HG03103 (cell line): ENCODE results near the gene SZRD1.

Experiments
- ATAC-seq: cut with Tn5 transposase; IDR thresholded peaks from one replicate; pipeline ENCODE4 v1.9.1; 2021; ENCODE audit warnings: low read depth; ENCODE audit not compliant: unreplicated experiment

SZRD1 gene

DNA sequence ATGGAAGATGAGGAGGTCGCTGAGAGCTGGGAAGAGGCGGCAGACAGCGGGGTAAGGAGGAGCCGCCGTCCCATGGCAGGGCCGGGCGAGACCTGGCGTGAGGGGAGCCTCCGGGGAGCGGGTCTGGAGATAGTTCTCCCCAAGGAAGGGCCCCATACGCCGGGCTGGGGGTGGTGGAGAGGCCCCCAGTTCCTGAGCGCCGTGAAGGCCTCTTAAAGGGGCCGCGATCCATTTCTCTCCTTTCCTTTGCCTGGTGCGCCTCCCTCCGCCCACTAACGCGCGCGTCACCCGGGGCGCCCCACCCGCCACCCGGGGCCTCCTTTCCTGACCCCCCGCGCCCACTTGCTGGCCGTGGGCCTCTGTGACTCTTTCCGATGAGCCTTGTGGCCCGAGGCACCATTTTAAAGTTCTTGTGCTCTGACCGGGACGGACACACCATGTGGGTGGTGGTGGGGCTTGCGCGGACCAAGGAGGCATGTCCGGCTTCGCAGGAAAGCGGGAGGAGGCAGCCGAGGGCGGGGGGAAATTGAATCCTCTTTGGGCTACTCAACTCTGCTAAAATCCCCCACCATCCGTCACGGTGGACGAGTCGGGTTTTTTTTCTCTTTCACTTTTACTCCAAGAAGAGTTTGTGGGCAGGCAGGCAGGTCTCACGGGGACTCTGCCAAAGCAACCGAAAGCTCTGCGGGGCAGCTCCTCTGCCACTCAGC is 371 bp downstream of the SZRD1 start:
- peak; percentile 39 for ATAC-seq

DNA sequence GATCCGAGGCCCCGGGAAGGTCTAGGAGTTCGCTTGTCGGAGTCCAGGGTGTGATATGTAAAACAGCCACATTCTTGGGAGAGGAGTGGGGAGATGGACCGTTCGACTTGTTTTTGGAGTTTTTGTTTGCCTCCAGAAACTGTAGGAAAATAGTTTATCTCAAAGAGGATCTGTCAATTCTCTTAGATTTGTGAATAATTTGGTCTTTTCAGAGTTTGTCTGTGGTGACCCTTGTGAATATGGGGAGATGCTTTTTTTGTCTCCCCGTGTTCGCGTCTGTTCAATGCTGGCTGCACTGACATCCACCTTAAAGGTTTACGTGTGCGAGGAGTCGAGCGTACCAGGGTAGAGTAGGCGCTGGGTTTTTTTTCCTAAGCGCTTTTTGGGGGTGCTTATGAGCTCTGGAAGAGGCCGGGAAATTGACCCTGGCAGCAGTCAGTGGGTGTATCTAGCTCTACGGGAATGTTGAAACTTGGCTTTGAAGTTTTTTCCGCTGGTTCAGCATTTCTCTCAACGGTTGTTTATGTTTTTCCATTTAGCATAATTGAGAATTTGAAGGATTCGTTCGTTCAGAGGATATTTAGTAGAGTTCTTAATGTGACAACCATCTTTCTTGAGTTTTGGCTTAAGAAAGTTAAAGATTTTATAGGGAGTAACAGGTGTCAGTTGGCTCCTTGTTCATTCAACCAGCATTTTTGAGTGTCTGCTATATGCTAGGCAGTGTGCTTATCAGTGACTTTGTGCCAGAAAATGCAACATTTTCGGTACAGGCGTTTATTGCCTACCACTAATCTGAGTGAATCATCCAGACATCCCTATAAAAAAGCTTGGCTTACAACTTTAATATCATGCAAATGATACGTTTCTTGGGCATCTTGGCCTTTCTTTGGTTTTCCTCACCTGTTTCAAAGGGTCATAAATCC is 1.2 kb downstream of the SZRD1 start:
- no peak for ATAC-seq

DNA sequence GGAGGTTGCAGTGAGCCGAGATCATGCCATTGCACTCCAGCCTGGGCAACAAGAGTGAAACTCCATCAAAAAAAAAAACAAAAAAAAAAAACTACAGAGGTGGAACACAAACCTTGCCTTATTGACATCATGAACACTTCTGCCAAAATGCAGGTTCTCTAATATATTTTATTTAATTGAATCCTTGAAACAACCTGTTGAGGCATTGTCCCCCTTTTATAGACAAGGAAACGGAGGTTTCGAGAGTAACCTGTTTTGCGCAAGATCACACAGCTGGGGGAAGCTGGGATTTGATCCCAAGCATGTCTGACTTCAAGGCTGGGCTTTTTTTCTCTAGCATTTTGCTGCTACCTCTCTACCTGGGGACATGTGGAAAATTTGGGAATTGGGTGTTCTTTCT is 2.8 kb downstream of the SZRD1 start:
- no peak for ATAC-seq

DNA sequence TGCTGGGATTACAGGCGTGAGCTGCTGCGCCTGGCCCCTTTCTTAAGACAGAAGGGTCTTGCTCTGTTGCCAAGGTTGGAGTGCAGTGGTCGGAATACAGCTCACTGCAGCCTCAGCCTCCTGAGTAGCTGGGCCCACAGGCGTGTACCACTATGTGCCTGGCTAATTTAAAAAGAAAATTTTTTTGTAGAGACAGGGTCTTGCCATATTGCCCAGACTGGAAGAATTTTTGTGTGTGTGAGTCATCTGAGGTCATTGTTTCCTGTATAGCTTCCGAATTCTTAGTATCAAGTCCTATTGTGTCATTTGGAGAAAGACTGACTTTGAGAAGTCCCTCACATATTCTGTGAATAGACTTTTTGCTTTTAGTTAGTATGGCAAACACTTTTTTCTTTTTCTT is 4.7 kb downstream of the SZRD1 start:
- no peak for ATAC-seq

DNA sequence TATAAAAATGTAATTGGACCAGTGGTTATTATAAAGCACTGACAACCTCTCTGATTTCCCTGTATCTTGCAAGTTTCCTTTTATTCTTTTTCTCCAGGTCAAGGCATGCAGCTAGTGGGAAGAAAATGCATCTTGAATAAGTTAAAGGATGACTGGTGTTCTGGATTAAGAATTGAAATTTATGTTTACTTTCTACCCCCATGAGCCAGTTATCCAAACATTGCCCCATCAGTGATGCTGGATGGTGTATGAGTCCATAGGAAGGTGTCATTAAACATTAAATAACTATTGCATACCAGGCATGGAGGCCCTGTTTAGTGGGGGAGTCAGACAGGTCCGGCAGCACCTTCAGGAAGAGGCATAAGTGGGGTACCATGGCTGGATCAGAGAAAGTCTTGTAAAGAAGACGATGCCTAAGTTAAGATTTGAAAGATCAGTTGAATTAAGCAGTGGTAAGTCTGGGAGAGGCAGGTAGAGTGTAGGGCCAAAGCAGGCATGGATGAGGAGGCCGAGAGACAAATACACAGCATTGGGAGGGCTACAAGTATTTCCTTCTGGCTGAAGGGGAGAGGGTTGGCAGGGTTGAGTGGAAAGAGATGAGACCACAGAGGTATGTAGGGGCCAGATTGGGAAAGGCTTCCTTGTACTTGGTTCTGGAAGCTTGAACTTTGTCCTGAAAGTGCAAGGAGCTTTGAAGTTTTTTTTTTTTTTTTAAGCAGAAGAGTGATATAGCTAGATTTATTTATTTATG is 5.7 kb downstream of the SZRD1 start:
- ATAC-seq = no peak

DNA sequence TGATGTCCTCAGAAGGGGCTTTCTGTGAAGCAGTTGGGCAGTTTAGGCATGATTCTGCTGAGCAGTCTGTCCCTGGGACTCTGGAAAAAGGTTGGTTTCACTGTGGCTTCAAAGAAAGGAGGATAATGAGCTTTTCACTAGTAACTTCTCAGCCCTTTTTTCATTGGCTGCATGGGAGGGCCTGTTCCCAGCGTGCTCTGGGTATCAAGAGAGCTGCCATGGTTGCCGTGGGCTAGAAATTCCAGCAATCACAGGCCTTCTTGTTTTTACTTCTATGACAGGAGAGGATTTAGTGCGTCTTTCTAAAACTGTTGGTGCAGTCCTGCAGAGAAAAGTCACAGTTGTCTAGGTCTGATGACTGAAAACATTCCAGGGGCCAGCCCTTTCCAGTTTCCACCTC is 7.2 kb downstream of the SZRD1 start:
- ATAC-seq = no peak

DNA sequence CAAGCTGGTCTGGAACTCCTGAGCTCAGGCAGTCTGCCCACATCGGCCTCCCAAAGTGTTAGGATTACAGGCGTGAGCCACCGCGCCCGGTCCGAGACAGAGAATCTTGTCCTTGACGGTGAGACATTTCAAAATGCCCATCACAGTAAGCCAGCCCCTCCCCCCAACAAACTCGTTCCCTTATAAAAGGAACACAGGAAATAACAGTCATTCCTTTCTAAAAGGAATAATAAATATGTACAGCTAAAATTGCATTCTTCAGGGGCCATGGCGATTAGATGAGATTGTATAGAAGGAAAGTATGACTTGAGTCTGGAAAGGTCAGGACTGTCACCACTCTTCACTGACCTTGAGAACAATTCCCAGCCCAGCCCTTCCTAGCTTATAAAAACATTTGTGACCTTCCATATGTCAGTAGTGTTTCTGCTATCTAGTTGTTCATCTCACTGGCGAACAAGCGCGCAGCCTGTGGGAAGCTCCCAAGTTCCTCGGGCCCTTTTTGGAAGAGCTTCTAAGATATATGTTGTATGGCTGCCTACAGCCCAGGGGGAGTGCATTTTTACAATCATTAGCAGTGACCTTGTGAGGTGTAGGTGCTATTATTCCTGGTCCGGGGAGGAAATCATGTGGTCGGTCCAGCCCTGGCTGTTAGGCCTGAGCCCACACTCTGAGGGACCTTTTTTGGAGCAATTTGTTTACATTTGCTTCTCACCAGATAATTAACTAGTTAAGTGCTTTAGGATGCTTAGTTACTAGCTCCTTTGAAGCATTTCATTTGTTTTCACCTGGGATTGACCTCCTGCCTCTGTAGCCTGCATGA is 8.7 kb downstream of the SZRD1 start:
- ATAC-seq = no peak

DNA sequence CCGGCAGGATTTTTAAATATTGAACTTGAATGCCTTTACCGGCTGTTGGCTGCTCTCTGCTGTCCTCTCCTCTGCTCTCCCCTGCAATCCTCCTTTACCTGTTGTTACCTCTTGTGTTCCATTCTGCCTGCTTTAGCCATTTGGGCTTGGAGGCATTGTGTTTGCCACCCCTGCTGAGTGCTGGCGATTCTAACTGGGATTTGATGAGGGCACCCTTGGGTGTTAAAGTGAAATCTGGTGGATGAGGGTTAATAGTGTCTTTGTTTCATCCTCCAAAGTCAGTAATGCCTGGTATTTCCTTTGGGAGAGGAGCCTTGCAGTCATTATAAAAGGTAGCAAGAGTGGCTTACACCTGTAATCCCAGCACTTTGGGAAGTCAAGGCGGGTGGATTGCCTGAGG is 9.9 kb downstream of the SZRD1 start:
- ATAC-seq = no peak

DNA sequence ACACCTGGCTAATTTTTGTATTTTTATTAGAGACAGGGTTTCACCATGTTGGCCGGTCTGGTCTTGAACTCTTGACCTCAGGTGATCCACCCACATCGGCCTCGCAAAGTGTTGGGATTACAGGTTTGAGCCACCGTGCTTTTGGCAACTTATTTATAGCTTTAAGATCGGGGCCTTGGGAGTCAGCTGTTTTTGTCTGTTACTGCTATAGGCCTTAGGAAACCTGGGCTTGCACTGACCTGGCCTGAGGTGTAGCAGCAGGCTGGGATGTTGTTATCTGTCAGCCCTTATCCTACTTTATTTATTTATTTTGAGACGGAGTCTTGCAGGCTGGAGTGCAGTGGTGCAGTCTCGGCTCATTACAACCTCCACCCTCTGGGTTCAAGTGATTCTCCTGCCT is 11.4 kb downstream of the SZRD1 start:
- ATAC-seq = no peak

DNA sequence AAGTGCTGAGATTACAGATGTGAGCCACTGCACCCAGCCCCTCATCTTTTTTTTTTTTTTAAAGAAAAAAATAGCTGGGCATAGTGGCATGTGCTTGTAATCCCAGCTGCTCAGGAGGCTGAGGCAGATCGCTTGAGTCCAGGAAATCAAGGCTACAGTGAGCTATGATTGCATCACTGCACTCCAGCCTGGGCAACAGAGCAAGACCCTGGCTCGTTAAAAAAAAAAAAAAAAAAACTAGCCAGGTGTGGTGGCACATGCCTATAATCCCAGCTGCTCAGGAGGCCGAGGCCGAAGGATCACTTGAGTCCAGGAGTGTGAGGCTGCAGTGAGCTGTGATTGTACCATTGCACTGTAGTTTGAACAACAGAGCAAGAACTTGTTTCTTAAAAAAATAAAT is 13.8 kb downstream of the SZRD1 start:
- no peak for ATAC-seq

DNA sequence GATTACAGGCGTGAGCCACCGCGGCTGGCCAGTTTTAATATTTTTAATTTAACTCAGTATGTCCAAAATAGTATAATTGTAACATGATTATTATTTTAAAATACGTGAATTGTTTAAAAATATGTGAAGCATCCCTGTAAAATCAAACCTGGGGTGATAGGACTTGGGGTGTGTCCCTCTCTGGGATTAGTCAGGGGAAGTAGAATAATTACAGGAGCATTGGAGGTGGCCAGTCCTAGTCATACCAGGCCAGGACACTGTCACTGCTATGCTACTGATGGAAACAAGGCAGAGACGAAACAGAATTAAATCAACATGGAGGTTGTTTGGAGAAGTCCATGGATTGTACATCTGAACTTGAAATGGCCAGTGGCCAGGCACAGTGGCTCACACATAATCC is 16.8 kb downstream of the SZRD1 start:
- ATAC-seq = no peak

DNA sequence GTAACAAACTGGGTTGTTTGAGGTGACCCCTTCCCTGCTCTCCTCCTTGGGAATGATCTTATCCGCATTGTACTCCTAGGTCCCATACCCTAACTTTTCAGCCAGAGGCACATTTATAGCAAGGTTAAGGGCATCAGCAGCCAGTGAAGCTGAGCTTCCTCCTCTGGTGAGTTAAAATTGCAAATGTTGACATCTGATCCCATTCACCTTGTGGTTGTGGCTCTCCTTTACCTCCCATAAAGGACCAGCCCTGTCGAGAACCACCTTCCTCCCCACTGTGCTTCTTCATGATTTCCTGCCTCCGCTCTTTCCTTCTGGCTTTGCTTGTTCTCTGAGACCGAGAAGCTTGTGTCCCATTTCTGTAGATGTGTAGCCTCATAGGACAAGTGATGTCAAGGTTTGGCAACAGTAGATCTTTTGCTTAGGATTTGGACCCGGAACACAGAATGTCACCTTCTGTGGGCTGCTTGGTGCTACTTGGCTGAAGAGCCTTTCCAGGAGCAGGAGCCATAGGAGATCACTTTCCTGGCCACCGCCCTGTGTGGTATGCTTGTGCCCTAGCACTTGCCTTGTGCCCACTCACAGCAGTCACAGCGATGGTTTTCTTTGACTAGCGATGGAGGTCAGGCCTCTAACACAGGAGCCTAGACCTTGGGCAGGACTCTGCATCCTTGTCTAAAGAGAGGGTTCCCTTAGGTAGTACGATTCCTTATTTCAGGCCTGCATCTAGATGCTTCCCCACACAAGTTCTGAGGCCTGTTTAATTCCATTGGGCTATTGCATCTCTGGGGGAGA is 18.8 kb downstream of the SZRD1 start:
- no peak for ATAC-seq

DNA sequence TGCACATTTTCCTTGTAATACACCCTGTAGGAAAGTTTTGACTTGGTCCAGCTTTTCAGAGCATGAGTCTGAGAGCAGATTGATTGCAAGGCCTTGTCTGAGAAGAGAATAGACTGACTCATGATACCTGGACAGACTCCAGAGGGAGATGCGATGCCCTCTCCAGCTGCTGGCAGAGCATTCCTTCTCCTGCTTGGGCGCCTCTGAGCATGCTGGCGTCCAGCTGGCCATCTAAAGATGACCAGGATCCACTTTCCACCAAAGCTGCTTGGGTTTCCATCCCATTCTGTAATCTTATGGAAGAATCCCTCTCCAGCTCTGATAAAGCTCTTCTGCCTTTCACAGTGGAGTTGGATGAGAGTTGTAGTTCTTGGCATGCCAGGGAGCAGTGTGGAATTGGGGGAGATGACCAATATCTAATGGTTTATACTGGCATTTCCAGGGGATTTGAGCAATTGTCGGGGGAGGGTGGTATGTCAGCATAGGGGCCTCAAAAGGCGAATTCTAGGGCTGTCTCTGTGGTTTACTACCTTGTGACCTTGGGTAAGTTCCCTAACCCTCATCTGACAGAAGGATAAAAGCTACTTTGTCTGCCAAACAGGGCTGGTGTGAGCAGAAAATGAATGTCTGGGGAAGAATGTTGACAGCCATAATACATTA is 19.5 kb downstream of the SZRD1 start:
- ATAC-seq = no peak

DNA sequence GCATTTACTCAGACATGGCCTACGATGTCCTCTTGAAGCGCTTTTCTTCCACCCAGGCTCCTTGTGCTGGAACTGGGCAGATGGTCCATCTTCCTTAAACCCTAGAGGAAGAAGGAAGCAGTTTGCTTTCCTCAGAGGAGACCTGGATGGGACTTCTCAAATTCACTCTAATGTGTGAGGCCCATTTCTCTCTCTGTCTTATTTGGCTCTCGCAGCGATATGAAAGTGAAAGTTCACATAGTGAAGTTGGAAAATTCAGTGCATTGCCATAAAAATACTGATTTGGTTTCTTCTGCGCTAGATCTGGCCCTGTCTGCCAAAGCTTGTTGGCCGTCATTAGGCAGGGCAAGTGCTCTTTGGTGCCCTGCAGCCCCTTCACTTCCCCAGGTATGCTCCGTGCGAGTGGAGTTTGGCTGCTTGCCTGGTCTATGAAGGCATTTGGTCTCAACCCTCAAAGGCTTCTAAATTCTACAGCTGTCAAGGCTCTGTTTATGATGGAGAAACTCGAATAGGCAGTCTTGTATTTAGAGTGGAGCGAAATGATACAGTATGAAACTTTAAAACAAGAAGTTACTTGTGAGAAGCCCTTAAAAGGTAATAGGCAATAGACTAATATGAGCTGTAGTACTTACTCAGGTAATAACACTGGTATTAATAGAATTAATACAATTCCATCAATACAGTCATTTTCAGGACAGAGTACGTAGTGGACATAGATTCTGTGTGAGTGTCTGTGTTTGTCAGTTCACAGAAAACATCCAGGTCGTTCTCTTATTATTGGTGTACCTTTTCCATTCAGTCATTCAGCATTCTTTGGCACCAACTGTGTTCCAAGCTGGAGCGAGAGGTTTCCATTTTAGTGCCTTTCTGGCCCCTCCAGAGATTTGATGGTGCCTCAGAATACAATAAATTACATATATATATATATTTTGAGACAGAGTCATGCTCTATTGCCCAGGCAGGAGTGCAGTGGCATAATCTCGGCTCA is 20.5 kb downstream of the SZRD1 start:
- peak; percentile 45 for ATAC-seq

DNA sequence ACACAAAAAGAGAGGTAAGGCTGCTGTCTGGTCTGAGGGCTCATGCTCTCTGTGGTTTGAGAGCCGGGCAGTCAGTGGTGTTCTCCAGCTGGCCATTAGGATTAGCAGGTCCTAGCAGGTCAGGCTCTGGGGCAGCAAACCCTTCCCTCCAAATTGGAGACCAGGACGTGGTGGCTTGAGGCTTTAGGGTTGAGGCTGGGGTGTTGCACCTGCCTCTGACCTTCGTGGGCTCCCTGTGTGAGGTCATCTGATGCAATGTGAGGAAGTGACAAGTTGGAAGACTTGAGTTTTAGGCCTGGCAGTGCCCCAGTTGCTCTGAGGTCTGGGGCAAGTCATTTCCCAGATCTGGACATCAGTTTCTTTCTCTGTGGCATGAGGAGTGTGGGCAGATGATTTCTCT is 24.4 kb downstream of the SZRD1 start:
- no peak for ATAC-seq

DNA sequence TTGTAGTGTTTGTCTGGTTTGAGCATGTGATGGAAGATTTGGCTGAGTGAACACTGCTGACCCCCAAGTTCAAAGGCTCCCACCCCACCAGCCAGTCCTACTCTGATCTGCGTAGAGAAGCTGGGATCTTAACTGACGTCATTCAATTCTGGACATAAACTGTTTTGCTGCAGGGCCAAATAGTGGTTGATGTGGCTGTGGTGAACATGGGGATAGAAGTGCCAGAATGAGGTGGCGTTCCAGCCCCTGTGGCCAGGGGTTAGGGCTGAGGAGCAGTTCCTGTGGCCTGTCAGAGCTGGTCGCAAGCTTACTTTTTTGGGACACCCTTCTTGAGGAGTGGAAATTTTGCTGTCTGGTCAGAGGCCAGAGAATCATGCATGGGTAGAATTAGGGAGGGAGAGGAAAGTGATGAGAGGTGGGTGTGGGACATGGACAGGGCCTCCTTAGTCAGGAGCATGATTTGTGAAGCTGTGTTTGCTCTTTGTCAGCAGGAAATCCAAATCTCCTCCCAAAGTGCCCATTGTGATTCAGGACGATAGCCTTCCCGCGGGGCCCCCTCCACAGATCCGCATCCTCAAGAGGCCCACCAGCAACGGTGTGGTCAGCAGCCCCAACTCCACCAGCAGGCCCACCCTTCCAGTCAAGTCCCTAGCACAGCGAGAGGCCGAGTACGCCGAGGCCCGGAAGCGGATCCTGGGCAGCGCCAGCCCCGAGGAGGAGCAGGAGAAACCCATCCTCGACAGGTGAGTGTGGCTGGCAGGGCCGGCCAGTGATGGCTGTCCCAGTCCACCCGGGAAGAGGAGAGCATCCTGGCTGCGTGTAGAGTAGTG is 25.9 kb downstream of the SZRD1 start:
- no peak for ATAC-seq
